ENCODE data around the gene TMC3. TPM values are rescaled to one million over a fixed set of nuclear protein-coding genes. Genes with fewer than 3 reads are reported as not detected.

Gene TMC3
- total RNA-seq, 4 donors from 2014 or later, result 0.32 TPM; not detected in 3

- no peak for ATAC-seq (ENCODE audit: low FRiP score)
- no peak for TF ChIP-seq CTCF (IDR thresholded peaks at IDR 0.05)
These were observed 3.9 kb upstream of the TMC3 start for GRCh38 chr15:81377871-81378270.

GRCh38 chr15:81376231-81376630 is 2.2 kb upstream of the TMC3 start:
- TF ChIP-seq CTCF (IDR thresholded peaks at IDR 0.05), result no peak
- ATAC-seq (ENCODE audit: low FRiP score), result no peak
- DNase-seq (ENCODE audit: low spot score), result no peak

More at GRCh38 chr15:81377871-81378270, 3.9 kb upstream of the TMC3 start:
- DNase-seq (ENCODE audit: low spot score), result no peak

- DNase-seq (ENCODE audit: low spot score) (no peak), ATAC-seq (ENCODE audit: low FRiP score) (no peak)
- no peak for TF ChIP-seq CTCF (IDR thresholded peaks at IDR 0.05)
These were observed 1.4 kb upstream of the TMC3 start for GRCh38 chr15:81375461-81375860.

- DNase-seq (ENCODE audit: low spot score) (no peak), ATAC-seq (ENCODE audit: low FRiP score) (no peak)
These were observed 837 bp downstream of the TMC3 start for GRCh38 chr15:81373176-81373575.

GRCh38 chr15:81372575-81372974 is 1.4 kb downstream of the TMC3 start:
- ATAC-seq (ENCODE audit: low FRiP score) (no peak), DNase-seq (ENCODE audit: low spot score) (no peak)
- TF ChIP-seq CTCF (IDR thresholded peaks at IDR 0.05), result no peak

More at GRCh38 chr15:81373176-81373575, 837 bp downstream of the TMC3 start:
- TF ChIP-seq CTCF (IDR thresholded peaks at IDR 0.05), result no peak

GRCh38 chr15:81363718-81364500 is 10.1 kb downstream of the TMC3 start:
- ATAC-seq (ENCODE audit: low FRiP score), result no peak
- TF ChIP-seq CTCF (IDR thresholded peaks at IDR 0.05), result no peak
- no peak for DNase-seq (ENCODE audit: low spot score)

GRCh38 chr15:81363276-81363675 is 10.7 kb downstream of the TMC3 start:
- DNase-seq (ENCODE audit: low spot score), result no peak
- no peak for TF ChIP-seq CTCF (IDR thresholded peaks at IDR 0.05)
- ATAC-seq (ENCODE audit: low FRiP score), result no peak
